ENCODE measurements around the gene AMOTL2.

GRCh38 chr3:134362670-134363380 is 11.4 kb downstream of the AMOTL2 start:
- no peak for TF ChIP-seq POLR2A (IDR thresholded peaks at IDR 0.05; ENCODE audit: low read depth, low read length)
- no peak for TF ChIP-seq TAF1 (IDR thresholded peaks at IDR 0.05; ENCODE audit: borderline replicate concordance, low read depth, low read length)
- no peak for TF ChIP-seq POLR2AphosphoS5 (IDR thresholded peaks at IDR 0.05; ENCODE audit: low read depth, low read length)
